Measurements from ENCODE around the gene FTO.

The FTO gene

GRCh38 chr16:53865494-53865863, 161.5 kb downstream of the FTO start:
- Histone ChIP-seq H3K4me2 (ENCODE audit: low read depth, low read length, poor library complexity, severe bottlenecking) (no peak overlapping the region), H3K27ac (ENCODE audit: low read depth, low read length) (no peak overlapping the region), H3K4me3 (ENCODE audit: insufficient read depth, low read length, poor library complexity, severe bottlenecking) (no peak overlapping the region), H3K9me2 (replicated peaks; ENCODE audit: insufficient read depth, low read length) (no peaks in the 10 kb centered on the region), H3F3A (ENCODE audit: insufficient read depth) (no peaks in the 10 kb centered on the region), H3K27me3 (ENCODE audit: low read length) (no peaks in the 10 kb centered on the region), H4K20me1 (ENCODE audit: low read depth, low read length) (no peaks in the 10 kb centered on the region), H3K36me3 (ENCODE audit: low read length) (no peaks in the 10 kb centered on the region), H2AFZ (ENCODE audit: low read depth, low read length, severe bottlenecking) (no peak overlapping the region), H3K9ac (ENCODE audit: low read length) (no peak overlapping the region), H3K9me3 (ENCODE audit: insufficient read depth, low read length) (peaks cover 3% of the 10 kb centered on the region; the same call in 1 of the 2 replicates), H3K79me2 (ENCODE audit: insufficient read depth, low read length) (no peaks in the 10 kb centered on the region)
- TF ChIP-seq CTCF (IDR thresholded peaks at IDR 0.05; ENCODE audit: insufficient read depth, low read length, poor library complexity, severe bottlenecking) (no peak), EZH2phosphoT487 (conservative IDR thresholded peaks at IDR 0.05; ENCODE audit: low read length) (no peak)

DNA sequence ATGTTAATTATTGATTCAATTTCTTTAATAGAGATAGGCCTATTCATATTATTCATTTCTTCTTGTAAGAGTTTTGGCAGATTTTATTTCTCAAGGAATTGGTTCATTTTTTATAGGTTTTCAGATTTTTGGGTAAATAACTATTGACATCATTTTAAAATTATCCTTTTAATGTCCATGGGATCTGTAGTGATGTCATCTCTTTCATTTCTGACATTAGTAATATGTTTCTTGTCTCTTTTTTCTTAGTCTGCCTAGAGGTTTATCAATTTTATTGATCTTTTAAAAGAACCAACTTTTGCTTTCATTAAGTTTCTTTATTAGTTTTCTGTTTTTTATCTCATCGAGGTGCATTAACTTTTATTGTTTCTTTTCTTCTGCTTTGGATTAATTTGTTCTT, 162.6 kb downstream of the FTO start:
- H3K9me2 ChIP-seq (replicated peaks; ENCODE audit: insufficient read depth, low read length) = no peaks in the 10 kb centered on the region

GRCh38 chr16:53870831-53871230, 166.9 kb downstream of the FTO start:
- H3K36me3 ChIP-seq (ENCODE audit: low read length) = no peaks in the 10 kb centered on the region
- no peak overlapping the region for H2AFZ ChIP-seq (ENCODE audit: low read depth, low read length, severe bottlenecking)

More for the DNA sequence above, 162.6 kb downstream of the FTO start:
- Histone ChIP-seq H3K9me3 (ENCODE audit: insufficient read depth, low read length) (peaks cover 4% of the 10 kb centered on the region; the same call in 1 of the 2 replicates), H3K27me3 (ENCODE audit: low read length) (no peaks in the 10 kb centered on the region), H3K79me2 (ENCODE audit: insufficient read depth, low read length) (no peaks in the 10 kb centered on the region), H3K27ac (ENCODE audit: low read depth, low read length) (no peak overlapping the region), H4K20me1 (ENCODE audit: low read depth, low read length) (no peaks in the 10 kb centered on the region), H3K4me3 (ENCODE audit: insufficient read depth, low read length, poor library complexity, severe bottlenecking) (no peak overlapping the region), H3K9ac (ENCODE audit: low read length) (no peak overlapping the region), H3K4me2 (ENCODE audit: low read depth, low read length, poor library complexity, severe bottlenecking) (no peak overlapping the region), H3K36me3 (ENCODE audit: low read length) (no peaks in the 10 kb centered on the region), H2AFZ (ENCODE audit: low read depth, low read length, severe bottlenecking) (no peak overlapping the region), H3F3A (ENCODE audit: insufficient read depth) (no peaks in the 10 kb centered on the region)
- TF ChIP-seq CTCF (IDR thresholded peaks at IDR 0.05; ENCODE audit: insufficient read depth, low read length, poor library complexity, severe bottlenecking) = no peak
- no peak for TF ChIP-seq EZH2phosphoT487 (conservative IDR thresholded peaks at IDR 0.05; ENCODE audit: low read length)

More at GRCh38 chr16:53870831-53871230, 166.9 kb downstream of the FTO start:
- Histone ChIP-seq H3K27ac (ENCODE audit: low read depth, low read length) (no peak overlapping the region), H3K4me3 (ENCODE audit: insufficient read depth, low read length, poor library complexity, severe bottlenecking) (no peak overlapping the region), H4K20me1 (ENCODE audit: low read depth, low read length) (no peaks in the 10 kb centered on the region), H3K27me3 (ENCODE audit: low read length) (no peaks in the 10 kb centered on the region), H3K4me2 (ENCODE audit: low read depth, low read length, poor library complexity, severe bottlenecking) (no peak overlapping the region), H3K9ac (ENCODE audit: low read length) (no peak overlapping the region), H3F3A (ENCODE audit: insufficient read depth) (no peaks in the 10 kb centered on the region), H3K9me3 (ENCODE audit: insufficient read depth, low read length) (peaks cover 4% of the 10 kb centered on the region; the same call in 1 of the 2 replicates), H3K9me2 (replicated peaks; ENCODE audit: insufficient read depth, low read length) (no peaks in the 10 kb centered on the region), H3K79me2 (ENCODE audit: insufficient read depth, low read length) (no peaks in the 10 kb centered on the region)
- no peak for TF ChIP-seq EZH2phosphoT487 (conservative IDR thresholded peaks at IDR 0.05; ENCODE audit: low read length)
- TF ChIP-seq CTCF (IDR thresholded peaks at IDR 0.05; ENCODE audit: insufficient read depth, low read length, poor library complexity, severe bottlenecking) = no peak
